Caco-2 (cell line): ENCODE results near the gene SDSL. TPM values are rescaled to one million over a fixed set of nuclear protein-coding genes. Genes with fewer than 3 reads are reported as not detected.

Experiments used
- BruUV-seq: library from RNA; stranded (reverse); fragments of 400-500 nt; replicated peaks from 2 replicates; lab custom pipeline; 2021; lab: Mats Ljungman, UMichigan
- CTCF ChIA-PET: fragments of 300-600 bp; sonication (Branson Sonifier 250); formaldehyde crosslinking; loops from one replicate; lab custom pipeline; 2022; ENCODE audit warnings: antibody characterized with exemption; lab: Charles Lee
- POLR2A ChIA-PET: fragments of 300-600 bp; sonication (Branson Sonifier 250); formaldehyde crosslinking; loops from one replicate; lab custom pipeline; 2022; ENCODE audit warnings: antibody characterized with exemption; lab: Charles Lee
- DNase-seq, 2 experiments: peaks; one replicate each; pipeline versions ENCODE4 v3.0.0 to v3.0.0-alpha.2; 2020 to 2022
- H3K27me3 ChIP-seq: replicated peaks from 2 replicates; pipeline ENCODE4 v1.6.0; 2011; ENCODE audit warnings: low read length; ENCODE audit not compliant: control insufficient read depth, insufficient read depth
- H3K36me3 ChIP-seq: 2 replicates; pipeline ENCODE4 v1.5.1; 2011; ENCODE audit warnings: low read length; ENCODE audit not compliant: control insufficient read depth, insufficient read depth
- H3K4me1 ChIP-seq: fragments of 250-450 bp; sonication (Bioruptor Pico); 2 replicates; pipeline ENCODE4 v1.5.1; 2020; ENCODE audit warnings: mild to moderate bottlenecking
- H3K4me3 ChIP-seq: 2 replicates; pipeline ENCODE4 v1.5.1; 2011; ENCODE audit warnings: low read depth, mild to moderate bottlenecking, control low read depth, low read length
- H3K9me3 ChIP-seq: fragments of 250-450 bp; sonication (Bioruptor Pico); 2 replicates; pipeline ENCODE4 v1.5.1; 2020; ENCODE audit warnings: mild to moderate bottlenecking, moderate library complexity
- H3K27ac Mint-ChIP-seq: one replicate; pipeline ENCODE4 v1.8.0; 2022; ENCODE audit warnings: mixed read lengths; ENCODE audit not compliant: unreplicated experiment
- H3K27me3 Mint-ChIP-seq: one replicate; pipeline ENCODE4 v1.8.0; 2022; ENCODE audit warnings: mixed read lengths; ENCODE audit not compliant: insufficient read depth, unreplicated experiment
- H3K36me3 Mint-ChIP-seq: one replicate; pipeline ENCODE4 v1.8.0; 2022; ENCODE audit warnings: mild to moderate bottlenecking, mixed read lengths; ENCODE audit not compliant: insufficient read depth, unreplicated experiment
- H3K4me1 Mint-ChIP-seq: one replicate; pipeline ENCODE4 v1.8.0; 2022; ENCODE audit warnings: low read depth, mixed read lengths; ENCODE audit not compliant: unreplicated experiment
- H3K4me3 Mint-ChIP-seq: one replicate; pipeline ENCODE4 v1.8.0; 2022; ENCODE audit warnings: mild to moderate bottlenecking, moderate library complexity, mixed read lengths; ENCODE audit not compliant: unreplicated experiment
- H3K9me3 Mint-ChIP-seq: one replicate; pipeline ENCODE4 v1.8.0; 2022; ENCODE audit warnings: mixed read lengths; ENCODE audit not compliant: unreplicated experiment
- CTCF ChIP-seq, 2 experiments: fragments of 200-600 bp in 1 of 2; IDR thresholded peaks; 1 replicate in 1 of 2; 2 replicates in 1 of 2; pipeline versions ENCODE4 v1.5.1 to v1.8.0; 2011 to 2022; ENCODE audit warnings: antibody characterized with exemption in 1 of 2, control low read depth in 1 of 2, inconsistent platforms in 1 of 2, low read depth in 1 of 2, low read length in 1 of 2, mild to moderate bottlenecking in 1 of 2, moderate library complexity in 1 of 2; ENCODE audit not compliant: insufficient read depth in 1 of 2, severe bottlenecking in 1 of 2, unreplicated experiment in 1 of 2
- intact Hi-C: fragments of 100-400 bp; cut with micrococcal nuclease; formaldehyde crosslinking; loops from one replicate; pipeline ENCODE4 v1.10.0; 2022; ENCODE audit not compliant: unreplicated experiment
- total RNA-seq: library from RNA; stranded (reverse); gene quantifications from 2 replicates; pipeline ENCODE4 v1.2.3, GENCODE V29; 2022

SDSL gene
- total RNA-seq, 1 experiment from 2014 or later = 4.5 TPM

GRCh38 chr12:113395119-113395518 lies 27.1 kb upstream of the SDSL start:
- no peak for TF ChIP-seq CTCF (IDR thresholded peaks at IDR 0.05; ENCODE audit: insufficient read depth in 1 of 2, low read depth in 1 of 2, low read length in 1 of 2, severe bottlenecking in 1 of 2, unreplicated experiment in 1 of 2)
- H3K4me3 Mint-ChIP-seq = no peak overlapping the region
- H3K27ac Mint-ChIP-seq = no peak overlapping the region
- H3K36me3 Mint-ChIP-seq = peaks cover 4% of the 10 kb centered on the region
- H3K27me3 Mint-ChIP-seq = peaks cover 7% of the 10 kb centered on the region
- no peak for DNase-seq
- H3K9me3 ChIP-seq = no peaks in the 10 kb centered on the region
- H3K4me1 ChIP-seq = no peaks in the 10 kb centered on the region
- intact Hi-C loops = no loop called here
- ChIA-PET POLR2A (no interaction called here), CTCF (no interaction called here)
- H3K4me3 ChIP-seq = no peak overlapping the region
- BruUV-seq = no TSS peak
- no peaks in the 10 kb centered on the region for H3K36me3 ChIP-seq
- no peaks in the 10 kb centered on the region for H3K4me1 Mint-ChIP-seq
- no peaks in the 10 kb centered on the region for H3K27me3 ChIP-seq
- no peaks in the 10 kb centered on the region for H3K9me3 Mint-ChIP-seq

GRCh38 chr12:113396200-113396599 lies 26.0 kb upstream of the SDSL start:
- ChIA-PET POLR2A (no interaction called here), CTCF (no interaction called here)
- Histone ChIP-seq H3K9me3 (no peaks in the 10 kb centered on the region), H3K36me3 (no peaks in the 10 kb centered on the region), H3K4me3 (no peak overlapping the region), H3K4me1 (no peaks in the 10 kb centered on the region), H3K27me3 (no peaks in the 10 kb centered on the region)
- intact Hi-C loops = no loop called here
- no TSS peak for BruUV-seq
- H3K9me3 Mint-ChIP-seq = no peaks in the 10 kb centered on the region
- H3K27me3 Mint-ChIP-seq = peaks cover 10% of the 10 kb centered on the region
- TF ChIP-seq CTCF (IDR thresholded peaks at IDR 0.05; ENCODE audit: insufficient read depth in 1 of 2, low read depth in 1 of 2, low read length in 1 of 2, severe bottlenecking in 1 of 2, unreplicated experiment in 1 of 2) = no peak
- H3K36me3 Mint-ChIP-seq = peaks cover 4% of the 10 kb centered on the region
- no peaks in the 10 kb centered on the region for H3K4me1 Mint-ChIP-seq
- no peak overlapping the region for H3K4me3 Mint-ChIP-seq
- DNase-seq = no peak
- H3K27ac Mint-ChIP-seq = no peak overlapping the region

GRCh38 chr12:113396828-113397496 lies 25.2 kb upstream of the SDSL start:
- TF ChIP-seq CTCF (IDR thresholded peaks at IDR 0.05; ENCODE audit: insufficient read depth in 1 of 2, low read depth in 1 of 2, low read length in 1 of 2, severe bottlenecking in 1 of 2, unreplicated experiment in 1 of 2) = no peak
- no peaks in the 10 kb centered on the region for H3K4me1 ChIP-seq
- no peaks in the 10 kb centered on the region for H3K9me3 ChIP-seq
- H3K4me1 Mint-ChIP-seq = no peaks in the 10 kb centered on the region
- H3K27me3 ChIP-seq = no peaks in the 10 kb centered on the region
- intact Hi-C loops = no loop called here
- no peaks in the 10 kb centered on the region for H3K36me3 ChIP-seq
- ChIA-PET CTCF (interaction anchor here (0.6 kb wide), 1 partner anchor 77 kb away, joined by 3 read pairs; no protein-coding TSS in a partner anchor), POLR2A (no interaction called here)
- no peaks in the 10 kb centered on the region for H3K9me3 Mint-ChIP-seq
- no peak for DNase-seq
- H3K36me3 Mint-ChIP-seq = peaks cover 4% of the 10 kb centered on the region
- no peak overlapping the region for H3K4me3 ChIP-seq
- H3K27me3 Mint-ChIP-seq = peaks cover 10% of the 10 kb centered on the region
- no peak overlapping the region for H3K27ac Mint-ChIP-seq
- no peak overlapping the region for H3K4me3 Mint-ChIP-seq
- no TSS peak for BruUV-seq
